ENCODE measurements around the gene SLTM.

DNA sequence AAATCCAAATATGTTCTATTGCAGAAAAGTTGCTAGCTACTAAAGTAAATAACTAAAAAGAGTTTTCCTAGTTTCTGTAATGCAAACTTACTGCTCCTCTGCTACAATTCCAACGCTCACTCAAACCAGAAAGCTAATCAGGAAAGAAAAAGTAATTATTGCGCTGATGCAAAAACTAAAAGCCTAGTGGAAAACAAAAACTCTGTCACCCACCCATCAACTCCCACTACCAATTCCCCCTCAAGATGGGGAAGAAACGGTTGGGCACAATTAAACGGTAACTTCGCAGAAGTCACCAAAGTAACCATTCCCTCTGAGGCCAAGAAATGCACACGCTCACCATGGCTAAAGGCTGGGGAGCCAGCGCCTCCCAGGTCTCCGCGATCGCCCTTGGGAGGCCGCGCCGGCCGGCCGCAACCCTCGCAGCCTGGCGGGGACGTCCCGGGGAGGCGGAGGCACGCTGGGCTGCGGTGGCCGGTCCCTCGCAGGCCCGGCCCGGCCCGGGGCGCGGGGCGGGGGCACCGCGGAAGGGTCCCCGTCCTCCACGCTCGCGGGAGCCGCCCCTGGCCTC is 684 bp downstream of the SLTM start:
- TF ChIP-seq YY1 (IDR thresholded peaks at IDR 0.05; ENCODE audit: insufficient read depth, insufficient read length) (no peak), SUZ12 (IDR thresholded peaks at IDR 0.05; ENCODE audit: extremely low read depth, insufficient read depth, insufficient read length) (no peak), ZNF274 (IDR thresholded peaks at IDR 0.05; ENCODE audit: low read depth, low read length) (no peak)
